ENCODE results near the gene CDH13.

CDH13 gene

GRCh38 chr16:83117810-83118209 is 491.0 kb downstream of the CDH13 start:
- DNase-seq (ENCODE audit: low spot score): no peak

- no peak for DNase-seq (ENCODE audit: low spot score)
These were observed 491.6 kb downstream of the CDH13 start for GRCh38 chr16:83118365-83118764.

GRCh38 chr16:83125999-83126568 is 499.3 kb downstream of the CDH13 start:
- DNase-seq (ENCODE audit: low spot score): no peak

- DNase-seq (ENCODE audit: low spot score): no peak
These were observed 501.3 kb downstream of the CDH13 start for GRCh38 chr16:83128041-83128440.

DNA sequence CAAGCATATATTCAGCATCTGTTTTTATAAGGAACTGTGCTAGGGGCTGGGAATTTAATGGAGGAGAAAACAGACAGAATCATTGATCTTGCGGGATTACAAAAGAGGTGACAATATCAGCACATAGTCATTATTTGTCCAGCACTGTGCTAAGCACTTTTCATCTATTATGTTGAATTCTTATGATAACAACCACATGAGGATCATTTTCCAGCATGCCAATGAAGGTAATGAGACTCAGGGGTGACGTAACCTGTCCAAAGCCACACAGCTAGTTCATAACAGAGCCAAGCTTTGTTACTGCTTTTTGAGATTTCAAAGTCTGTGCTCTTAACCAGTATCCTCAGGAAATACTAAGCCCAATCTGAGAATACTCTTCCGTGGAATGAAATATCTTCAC is 503.3 kb downstream of the CDH13 start:
- no peak for DNase-seq (ENCODE audit: low spot score)

DNA sequence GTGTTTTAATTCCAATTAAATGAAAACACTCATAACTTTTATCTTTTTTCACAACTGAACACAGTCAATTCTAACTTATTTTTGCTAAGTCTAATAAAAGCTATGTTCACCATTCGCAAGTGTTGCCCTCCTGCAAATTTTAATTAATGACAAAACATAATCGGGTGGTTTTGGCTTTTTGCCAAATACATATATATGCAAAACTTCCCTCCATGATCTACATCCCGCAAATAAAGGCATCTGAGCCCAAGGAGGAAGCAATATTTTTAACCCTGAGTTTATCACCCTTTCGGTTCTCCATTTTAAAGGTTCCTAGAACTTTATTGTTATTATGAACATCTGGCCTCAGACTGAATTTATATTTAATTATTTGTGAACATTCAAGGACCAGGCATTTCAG is 507.9 kb downstream of the CDH13 start:
- DNase-seq (ENCODE audit: low spot score): no peak

- no peak for DNase-seq (ENCODE audit: low spot score)
These were observed 509.6 kb downstream of the CDH13 start for GRCh38 chr16:83136419-83136818.

GRCh38 chr16:83136924-83137323 is 510.2 kb downstream of the CDH13 start:
- DNase-seq (ENCODE audit: low spot score): no peak

DNA sequence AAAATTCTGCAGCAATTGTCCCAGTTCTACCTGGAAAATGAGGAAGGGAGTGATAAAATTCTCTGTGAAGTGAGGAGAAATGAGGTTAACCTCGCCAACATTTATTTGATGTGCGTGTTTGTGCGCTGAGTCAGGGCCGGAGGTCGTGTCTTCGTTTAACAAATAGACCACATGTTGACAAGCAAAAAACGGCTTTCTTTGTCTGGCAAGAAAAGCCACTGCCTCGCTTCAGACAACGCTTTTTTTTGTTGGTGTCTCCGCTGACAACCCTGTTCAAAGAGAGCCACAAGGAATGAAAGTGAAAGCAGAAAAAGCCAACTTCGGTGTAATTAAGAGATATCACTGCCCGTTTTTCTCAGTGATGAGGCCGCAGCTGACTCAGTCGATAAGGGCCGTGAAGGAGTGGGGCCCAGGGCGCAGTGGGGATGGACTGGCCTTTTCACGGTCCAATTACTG is 510.6 kb downstream of the CDH13 start:
- peak; percentile 49 for DNase-seq (ENCODE audit: low spot score)

GRCh38 chr16:83137894-83138293 is 511.1 kb downstream of the CDH13 start:
- DNase-seq (ENCODE audit: low spot score): no peak

DNA sequence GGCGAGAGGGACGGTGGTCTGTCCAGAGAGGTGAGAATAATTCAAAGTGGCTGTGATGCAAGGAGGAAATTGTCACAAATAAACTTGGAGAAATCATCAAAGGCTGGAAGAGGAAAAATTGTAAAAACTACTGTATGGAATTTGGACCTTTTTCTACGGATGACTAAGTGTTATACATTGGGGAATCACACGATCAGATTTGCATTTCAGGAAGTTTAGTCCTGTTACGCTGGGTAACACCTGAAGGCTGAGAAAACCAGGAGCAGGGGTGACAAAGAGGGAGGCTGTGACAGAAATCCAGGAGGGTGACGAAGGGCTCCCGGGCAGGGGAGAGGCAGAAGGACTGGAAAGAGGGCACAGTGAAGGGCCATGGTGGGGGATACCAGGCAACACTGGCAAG is 511.7 kb downstream of the CDH13 start:
- DNase-seq (ENCODE audit: low spot score): no peak

DNA sequence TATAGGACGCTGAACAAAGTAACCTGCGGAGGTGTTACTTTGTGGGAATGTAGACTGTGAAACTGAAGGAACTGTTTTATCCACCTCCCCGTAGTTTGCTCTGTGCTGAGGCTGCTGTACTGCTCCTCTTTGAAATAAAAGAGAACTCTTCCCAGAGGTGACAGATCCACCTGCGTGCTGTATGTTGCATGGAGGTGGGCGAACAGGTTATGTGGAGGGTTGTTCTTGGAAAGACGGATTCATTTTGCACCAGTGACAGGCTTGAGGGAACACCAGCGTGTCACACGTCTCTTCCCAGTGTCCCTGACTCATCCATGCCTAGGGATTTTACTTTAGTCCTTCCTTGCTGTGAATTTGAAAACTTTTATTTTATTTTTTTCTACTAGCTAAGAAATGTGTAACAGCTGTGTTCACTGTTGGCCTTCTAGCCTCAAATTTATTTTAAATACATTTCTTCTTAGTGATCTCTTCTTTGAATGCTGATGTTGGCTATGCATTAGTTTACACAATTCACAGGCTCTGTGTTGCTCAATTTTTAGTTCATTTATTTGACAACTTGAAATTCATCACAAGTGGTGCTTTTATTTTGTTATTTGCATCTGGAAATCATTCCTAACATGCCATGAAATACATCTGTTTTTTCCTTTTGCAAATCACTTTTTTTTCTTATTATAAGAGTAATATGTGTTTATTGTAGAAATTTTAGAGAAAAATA is 512.4 kb downstream of the CDH13 start:
- DNase-seq (ENCODE audit: low spot score): no peak

DNA sequence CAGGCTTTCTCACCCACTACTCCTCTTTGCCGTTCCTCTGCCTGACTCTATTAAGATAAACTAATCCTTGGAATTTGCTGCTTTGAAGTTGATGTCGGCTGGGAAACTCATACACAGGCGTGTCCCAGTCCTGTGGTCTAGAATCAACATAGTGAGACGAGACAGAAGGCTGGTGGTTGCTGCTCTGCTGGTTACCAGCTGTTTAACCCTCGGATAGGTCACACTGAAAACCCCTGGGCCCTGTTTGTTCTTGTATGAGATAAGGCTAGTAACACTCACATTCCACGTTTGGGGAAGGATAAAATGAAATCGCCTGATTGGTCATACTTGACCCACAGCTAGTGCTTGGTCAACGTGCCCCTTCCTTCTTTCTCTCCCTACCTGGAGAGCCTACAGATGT is 517.0 kb downstream of the CDH13 start:
- no peak for DNase-seq (ENCODE audit: low spot score)

DNA sequence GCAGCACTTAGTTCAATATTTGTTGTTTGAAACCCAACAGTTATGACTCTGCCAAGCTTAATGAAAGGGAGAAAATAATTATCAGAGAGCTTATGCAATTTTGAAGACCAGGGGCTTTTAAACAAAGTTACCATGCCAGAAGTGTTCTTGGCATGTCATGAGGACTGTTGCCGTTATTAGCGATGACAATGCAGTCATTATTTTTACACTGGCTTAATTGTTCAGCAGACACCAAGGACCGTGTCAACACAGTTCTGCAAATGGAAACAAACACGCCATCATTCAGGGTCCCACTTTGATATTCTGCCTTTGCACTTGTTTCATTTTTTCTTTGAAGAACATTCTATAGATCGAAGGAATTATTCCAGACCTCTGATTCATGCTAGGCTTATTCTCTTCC is 518.5 kb downstream of the CDH13 start:
- peak; percentile 85 for DNase-seq (ENCODE audit: low spot score)

- no peak for DNase-seq (ENCODE audit: low spot score)
These were observed 520.5 kb downstream of the CDH13 start for GRCh38 chr16:83147244-83147643.

GRCh38 chr16:83158320-83158957 is 531.7 kb downstream of the CDH13 start:
- DNase-seq (ENCODE audit: low spot score): no peak

GRCh38 chr16:83159049-83159448 is 532.3 kb downstream of the CDH13 start:
- DNase-seq (ENCODE audit: low spot score): no peak

DNA sequence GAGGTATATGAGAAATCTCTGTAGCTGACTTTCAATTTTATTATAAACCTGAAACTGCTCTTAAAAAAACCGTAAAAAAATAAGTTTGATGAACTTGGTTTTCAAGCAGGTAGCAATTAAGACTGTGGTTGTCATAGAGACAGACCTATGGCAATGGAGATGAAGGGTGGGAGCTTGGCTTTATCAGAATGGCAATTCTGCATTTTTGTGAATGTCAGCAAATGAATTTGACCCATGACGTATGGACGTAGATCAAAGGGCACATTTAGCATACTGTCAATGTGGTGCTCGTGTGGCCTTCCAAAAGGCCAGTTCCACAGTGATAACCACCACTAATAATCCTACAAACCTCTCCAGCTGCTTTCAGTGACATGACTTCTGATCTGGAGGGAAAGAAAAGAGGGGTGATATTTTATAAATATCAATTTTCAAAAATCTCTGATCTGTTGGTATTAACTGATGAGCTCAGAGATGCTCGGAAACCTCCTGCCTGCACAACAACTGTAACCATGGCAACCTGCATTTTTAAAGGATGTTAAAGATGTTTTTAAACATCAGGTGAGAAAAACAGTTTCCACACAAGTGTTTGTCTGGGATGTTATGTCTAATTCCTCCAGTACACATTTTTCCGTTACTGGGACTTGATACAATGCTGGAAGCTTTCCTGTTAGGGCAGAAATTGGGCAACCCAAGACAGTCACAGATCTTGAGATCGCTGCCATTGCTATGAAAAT is 533.7 kb downstream of the CDH13 start:
- DNase-seq (ENCODE audit: low spot score): no peak

DNA sequence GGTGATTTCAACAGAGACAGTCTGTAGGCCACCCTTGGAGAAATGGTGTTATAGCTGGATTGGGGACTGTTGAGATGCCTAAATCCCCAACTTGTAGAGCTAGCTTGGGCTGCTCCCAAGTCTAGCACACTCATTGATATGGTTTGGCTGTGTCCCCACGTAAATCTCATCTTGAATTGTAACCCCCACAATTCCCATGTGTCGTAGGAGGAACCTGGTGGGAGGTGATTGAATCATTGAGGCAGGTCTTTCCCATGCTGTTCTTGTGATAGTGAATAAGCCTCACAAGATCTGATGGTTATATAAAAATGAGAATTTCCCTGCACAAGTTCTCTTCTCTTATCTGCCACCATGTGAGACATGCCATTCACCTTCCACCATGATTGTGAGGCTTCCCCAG is 536.0 kb downstream of the CDH13 start:
- no peak for DNase-seq (ENCODE audit: low spot score)

GRCh38 chr16:83164816-83165215 is 538.0 kb downstream of the CDH13 start:
- no peak for DNase-seq (ENCODE audit: low spot score)

DNA sequence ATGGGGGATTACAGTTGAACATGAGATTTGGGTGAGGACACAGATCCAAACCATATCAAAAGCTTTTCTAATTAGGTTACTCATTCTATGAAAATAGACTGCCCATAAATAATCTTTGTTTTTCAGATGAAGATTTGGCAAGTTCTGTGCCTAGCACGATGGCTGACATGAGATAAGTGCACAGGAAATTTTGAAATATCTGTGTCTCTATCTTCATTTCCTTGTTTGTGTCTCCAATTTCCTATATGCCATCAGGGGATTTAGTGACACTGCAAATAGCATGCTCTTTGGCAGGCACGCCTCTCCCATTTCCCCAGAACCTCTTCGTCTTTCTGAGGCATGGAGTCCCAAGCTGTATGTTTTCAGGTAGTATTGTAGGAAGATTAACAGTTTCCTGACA is 544.6 kb downstream of the CDH13 start:
- no peak for DNase-seq (ENCODE audit: low spot score)

DNA sequence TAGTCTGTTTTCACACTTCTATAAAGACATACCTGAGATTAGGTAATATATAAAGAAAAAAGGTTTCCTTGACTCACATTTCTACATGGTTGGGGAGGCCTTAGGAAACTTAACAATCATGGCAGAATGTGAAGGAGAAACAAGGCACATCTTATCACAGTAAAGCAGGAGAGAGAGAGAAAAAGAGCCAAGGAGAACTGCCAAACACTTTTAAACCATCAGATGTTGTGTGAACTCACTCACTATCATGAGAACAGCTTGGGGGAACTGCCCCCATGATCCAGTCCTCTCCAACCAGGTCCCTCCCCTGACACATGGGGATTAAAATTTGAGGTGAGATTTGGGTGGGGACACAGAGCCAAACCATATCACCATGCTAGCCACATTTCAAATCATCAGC is 547.9 kb downstream of the CDH13 start:
- no peak for DNase-seq (ENCODE audit: low spot score)

DNA sequence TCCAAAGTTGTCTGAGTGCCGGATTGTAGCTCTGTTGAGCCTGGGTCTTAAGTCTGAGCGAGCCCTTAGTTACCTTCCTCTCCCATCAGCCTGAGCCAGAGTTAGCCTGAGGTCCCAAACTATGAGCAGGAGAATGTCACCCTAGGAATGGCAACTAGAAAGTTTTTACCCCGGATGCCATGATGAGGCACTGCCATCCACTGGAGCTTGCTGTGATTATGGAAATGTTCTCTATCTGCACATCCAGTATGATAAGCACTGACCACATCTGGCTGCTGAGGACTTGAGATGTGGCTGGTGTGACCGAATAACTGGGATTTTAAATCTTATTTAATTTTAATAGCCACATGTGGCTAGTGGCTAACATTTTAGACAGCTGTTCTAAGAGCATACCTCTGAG is 550.0 kb downstream of the CDH13 start:
- DNase-seq (ENCODE audit: low spot score): peak; percentile 44

Data from globus pallidus (tissue), 1 donor.